Lung microvascular endothelial cell (primary cell): Measurements from ENCODE around the gene ALPK1. TPM values are rescaled to one million over a fixed set of nuclear protein-coding genes. Genes with fewer than 3 reads are reported as not detected.

Source experiments
- DNase-seq, 2 donors: peaks; one replicate each; pipeline versions ENCODE4 v3.0.0 to v3.0.0-alpha.2; 2010; ENCODE audit warnings: low read depth in 2 of 2
- total RNA-seq: library from RNA; depleted of rRNA; stranded (reverse); fragments of >200 nt; gene quantifications from 2 replicates; pipeline ENCODE4 v1.2.1, GENCODE V29; 2014

The ALPK1 gene
- total RNA-seq, 1 donor from 2014 or later, result 1.2 TPM

DNA sequence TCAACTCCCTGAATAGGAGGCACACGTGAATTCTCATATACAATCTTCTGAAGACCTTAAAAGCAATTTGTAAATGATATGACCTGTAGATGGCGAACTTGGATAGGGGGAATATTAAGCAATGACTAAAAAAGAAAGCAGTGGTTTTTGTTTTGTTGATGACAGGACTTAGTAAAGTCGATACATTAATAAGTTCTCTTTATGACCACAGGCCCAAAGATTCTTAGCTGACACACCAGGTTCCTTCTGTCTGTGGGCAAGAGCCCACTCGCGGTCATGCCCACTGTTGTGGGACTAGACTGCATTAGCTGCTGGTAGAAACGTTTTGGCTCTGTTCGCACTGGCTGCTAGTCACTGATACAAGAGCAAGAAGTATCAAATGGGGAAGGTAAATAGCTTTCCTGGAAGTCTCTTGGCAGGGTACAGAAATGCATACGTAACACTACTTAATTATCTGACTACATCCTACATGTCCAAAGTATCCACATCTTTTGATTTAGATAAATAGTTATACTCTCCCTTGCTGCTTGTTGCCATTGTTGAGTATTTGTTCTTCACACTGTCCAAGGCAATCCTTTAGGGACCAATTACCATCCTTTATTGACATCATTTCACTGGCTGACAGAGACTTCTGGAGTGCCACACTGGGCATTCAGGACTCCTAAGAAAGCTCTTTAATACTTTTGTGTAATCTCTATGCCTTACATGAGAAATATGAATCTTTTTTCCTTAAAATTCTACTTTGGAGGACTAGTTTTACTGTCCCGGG, 31.0 kb downstream of the ALPK1 start:
- peak; percentile 69 to 73 for DNase-seq

DNA sequence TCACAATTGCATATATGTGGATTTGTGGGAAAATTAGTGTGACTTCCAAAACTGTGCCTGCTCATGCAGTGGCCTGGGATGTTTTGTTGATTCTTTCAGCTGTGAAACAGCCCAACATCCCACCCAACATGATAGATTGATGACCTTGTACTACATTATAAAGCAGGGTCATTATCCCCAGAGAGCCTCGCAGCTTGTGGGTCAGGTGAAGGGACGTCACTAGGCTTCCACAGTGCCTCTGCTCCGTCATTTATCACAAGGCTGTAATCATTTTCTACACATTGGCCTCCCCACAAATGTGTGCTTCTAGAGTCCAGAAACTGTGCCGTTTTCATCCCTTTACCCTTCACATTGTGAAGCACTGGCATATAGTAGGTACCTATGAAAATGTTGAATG, 31.6 kb downstream of the ALPK1 start:
- DNase-seq, result no peak

DNA sequence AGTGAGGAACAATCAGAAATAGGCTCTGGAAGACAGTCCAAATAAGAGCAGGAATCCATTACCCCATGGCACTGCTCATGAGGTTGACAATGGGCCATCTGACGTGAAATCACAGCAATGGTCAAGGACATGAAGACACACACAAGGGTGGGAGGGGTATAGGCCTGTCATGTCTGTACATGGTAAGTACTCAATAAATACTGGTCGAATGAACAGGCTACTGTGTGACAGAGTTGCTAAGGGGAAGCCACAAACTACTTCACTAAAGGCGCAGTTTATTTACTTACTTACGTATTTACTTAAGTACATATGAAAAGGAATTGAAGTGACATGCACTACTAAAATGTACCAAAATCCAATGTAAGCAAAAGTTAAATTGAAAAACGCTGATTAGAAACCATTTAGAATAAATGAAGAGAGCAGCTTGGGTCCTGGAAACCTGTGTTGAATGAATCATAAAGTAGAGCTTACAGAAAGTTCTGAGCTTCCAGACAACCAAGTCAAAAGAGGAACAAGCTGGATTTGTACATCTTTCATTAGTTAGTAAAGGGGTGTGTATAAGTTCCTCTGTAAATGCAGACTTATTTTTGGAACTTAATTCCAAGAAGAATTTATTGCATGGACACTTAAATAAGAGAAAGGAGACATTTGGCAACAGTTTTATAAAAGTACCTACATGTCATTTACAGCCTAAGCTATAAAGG, 32.7 kb downstream of the ALPK1 start:
- no peak for DNase-seq

DNA sequence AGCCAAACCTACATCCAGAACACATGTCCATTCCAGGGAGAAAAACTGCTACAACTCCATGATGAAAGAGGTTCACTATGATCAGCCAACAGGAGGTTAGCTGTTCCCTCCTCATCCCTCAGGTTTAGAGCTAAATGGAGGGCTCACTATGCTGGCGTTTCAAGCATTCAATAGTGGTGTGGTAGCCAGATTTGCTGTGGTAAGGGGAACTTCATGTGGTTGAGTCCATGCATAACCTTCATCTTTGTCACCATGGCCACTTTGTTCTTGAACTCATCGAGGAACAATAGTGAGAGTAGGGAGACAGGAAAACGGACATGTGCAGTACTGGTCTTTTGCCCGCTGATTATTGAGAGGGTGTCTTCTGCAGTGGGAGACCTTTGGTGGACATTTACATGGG, 33.8 kb downstream of the ALPK1 start:
- no peak for DNase-seq

DNA sequence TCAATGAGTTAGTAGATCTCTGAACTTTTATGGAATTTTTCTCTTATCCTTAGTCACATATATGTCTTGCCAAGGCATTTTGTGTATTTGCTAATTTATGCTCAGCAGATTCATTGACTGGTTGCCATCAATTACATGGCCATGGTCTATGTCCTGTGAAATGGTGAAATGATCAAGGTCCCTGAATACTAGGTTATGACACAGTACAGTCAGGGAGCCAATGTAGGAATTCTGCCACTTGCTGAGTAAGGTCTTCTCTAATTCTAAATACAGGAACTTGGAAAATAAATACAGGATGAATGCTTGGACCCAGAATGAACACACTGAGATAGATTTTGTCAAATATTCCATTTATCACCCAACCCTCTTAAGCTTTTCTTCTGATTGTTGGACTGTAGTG, 35.2 kb downstream of the ALPK1 start:
- DNase-seq, result no peak

DNA sequence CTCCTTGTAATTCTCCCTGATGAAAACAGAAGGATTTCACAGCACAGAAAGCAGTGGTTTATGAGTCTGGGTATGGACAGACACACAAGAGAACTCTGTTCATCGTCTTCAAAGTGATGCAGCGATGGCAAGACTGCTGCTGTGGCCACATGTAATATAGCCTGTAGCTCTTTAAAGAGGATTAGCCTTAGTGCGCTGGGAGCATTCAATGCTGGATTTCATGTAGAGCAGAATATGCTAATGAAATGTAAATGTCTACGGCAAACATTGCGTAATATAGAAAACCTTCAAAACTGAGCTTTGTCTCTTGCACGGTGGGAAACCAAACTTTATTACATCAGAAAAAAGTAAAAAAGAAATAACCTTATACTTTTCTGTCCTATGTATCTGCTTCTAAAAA, 42.9 kb downstream of the ALPK1 start:
- no peak for DNase-seq

DNA sequence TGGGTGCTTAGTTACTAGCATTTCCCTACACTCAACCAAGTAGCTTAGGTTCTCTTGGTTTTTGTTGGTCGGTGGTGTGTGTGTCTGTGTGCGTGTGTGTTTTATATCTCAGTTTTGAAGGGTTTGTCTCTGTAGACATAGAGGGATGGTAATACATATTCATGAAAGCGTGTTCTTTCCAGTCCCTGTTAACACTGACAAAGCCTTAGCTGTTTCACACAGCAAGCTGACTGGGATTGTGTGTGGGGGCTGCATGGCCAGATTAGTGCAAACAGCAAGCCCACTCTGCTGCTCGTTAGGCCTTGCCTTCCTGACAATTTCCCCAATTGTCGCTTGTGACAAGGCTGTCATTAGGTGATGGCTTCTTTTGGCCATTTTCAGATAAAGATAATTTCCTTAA, 43.9 kb downstream of the ALPK1 start:
- no peak for DNase-seq

DNA sequence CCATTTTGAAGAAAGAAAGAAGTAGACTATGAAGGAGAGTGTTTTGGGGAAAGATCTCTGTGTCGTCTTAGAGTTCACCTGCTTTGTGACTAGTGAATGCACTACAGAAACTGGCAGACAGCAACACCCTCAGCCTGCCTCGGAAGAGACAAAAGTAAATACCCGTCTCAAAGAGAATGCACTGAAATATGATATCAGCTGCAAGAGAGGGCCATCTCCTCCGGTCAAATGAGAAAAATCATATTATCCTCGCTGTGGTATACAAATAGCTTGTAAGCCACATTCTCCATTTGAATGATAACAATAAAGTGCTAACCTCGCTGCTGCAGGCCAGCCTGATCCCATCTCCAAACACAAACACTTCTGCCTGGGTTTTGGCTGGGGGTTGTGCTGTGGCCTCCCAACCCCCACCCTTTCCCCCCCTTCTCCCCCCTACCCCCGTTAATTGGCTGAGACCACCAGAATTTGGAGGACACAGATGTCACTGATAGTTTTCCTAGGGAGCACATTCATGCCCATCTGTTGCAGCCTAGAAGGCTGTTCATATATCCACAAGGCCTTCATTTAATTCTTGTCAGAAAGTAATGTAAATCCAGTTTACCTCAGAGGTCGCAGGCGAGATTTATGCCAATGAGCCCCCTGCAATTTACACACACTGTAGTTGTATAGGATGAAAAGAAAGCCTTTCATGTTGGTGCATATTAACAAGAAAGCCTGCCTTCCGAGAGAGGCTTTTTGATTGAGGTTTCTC, 46.3 kb downstream of the ALPK1 start:
- DNase-seq, result no peak

DNA sequence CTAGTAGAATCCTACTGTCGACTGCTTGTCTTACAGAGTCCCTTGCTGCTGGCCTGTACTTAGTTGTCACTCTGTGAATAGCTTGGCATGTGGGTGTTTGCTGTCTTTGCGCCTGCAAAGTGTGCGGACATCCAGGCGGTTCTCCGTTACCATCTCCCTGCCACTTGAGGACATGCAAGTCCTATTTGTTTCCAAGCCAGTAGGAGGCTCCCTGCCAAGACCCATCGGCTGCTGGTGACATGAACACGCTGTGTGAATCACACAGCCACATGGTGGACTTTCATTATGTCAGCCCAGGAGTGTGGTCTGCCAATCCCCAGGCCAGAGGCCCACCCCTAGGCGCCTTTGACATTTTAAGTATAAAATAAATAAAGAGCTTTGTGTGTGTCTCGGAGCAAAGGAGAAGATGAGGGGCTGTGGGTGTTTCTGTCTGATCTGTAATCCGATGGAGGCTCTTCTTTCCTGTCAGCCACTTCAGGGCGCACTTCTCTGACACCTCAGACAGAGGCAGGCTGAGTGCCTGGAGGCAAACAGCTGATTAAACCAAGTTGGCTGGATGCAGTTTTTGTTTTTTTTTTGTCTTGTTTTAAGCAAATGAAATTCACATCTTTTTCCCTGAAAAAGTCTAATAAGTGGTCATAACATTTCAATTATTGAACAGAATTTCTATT, 51.5 kb downstream of the ALPK1 start:
- DNase-seq, result peak; percentile 35 to 40

DNA sequence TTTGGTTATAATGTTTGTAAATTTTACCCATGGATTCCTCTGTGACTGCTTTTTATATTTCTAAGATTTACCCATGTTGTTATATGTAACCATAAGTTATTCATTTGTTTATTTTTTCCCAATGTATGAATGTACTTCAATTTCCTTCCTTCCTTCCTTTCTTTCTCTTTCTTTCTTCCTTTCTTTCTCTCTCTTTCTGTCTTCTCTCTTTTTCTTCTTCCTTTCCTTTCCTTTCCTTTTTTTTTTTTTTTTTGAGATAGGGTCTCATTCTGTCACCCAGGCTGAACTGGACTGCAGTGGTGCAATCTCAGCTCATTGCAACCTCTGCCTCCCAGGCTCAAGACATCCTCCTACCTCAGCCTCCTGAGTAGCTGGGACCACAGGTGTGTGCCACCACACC, 55.6 kb downstream of the ALPK1 start:
- DNase-seq, result no peak

DNA sequence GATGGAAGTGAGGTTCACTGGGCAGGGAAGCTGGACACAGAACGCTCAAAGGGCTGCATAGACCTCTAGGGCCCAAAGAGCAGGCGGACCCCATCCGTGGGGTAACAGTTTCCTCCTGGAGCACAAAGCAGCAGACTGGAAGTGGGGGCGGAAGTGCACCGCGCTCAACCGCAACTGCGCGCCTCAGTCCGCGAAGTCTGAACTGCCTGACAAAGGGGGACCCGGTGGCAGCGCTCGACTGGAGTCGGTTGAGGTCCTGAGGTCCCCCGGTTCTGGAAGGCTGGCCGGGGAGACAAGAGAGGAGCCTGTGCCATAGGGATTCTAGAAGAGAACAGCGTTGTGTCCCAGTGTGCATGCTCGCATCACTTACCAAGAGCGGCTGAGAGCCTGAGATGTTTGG, 58.5 kb downstream of the ALPK1 start:
- no peak for DNase-seq

DNA sequence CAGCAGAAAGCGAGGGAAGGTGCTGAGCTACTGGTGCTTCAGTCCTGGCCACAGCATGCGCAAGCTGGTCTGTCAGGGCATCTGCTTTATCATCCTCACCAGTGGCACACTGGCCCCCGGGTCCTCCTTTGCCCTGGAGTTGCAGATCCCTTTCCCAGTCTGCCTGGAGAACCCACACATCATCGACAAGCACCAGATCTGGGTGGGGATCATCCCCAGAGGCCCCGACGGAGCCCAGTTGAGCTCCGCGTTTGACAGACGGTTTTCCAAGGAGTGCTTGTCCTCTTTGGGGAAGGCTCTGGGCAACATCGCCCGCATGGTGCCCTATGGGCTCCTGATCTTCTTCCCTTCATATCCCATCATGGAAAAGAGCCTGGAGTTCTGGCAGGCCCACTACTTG, 60.3 kb downstream of the ALPK1 start:
- no peak for DNase-seq

DNA sequence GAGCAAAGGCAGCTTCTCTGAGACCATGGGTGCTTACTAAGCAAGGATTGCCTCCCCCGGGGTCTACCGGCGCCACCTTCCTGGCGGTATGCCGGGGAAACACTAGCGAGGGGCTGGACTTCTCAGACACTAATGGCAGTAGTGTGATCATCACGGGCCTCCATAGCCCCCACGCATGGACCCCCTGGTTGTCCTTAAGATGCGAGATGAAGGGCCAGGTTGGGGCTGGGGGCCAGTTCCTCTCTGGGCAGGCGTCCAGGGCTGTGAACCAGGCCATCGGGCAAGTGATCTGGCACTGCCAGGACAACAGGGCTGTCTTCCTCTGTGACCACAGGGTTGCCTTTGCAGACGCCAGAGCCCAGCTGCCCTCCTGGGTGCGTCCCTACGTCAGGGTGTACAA, 60.7 kb downstream of the ALPK1 start:
- no peak for DNase-seq

DNA sequence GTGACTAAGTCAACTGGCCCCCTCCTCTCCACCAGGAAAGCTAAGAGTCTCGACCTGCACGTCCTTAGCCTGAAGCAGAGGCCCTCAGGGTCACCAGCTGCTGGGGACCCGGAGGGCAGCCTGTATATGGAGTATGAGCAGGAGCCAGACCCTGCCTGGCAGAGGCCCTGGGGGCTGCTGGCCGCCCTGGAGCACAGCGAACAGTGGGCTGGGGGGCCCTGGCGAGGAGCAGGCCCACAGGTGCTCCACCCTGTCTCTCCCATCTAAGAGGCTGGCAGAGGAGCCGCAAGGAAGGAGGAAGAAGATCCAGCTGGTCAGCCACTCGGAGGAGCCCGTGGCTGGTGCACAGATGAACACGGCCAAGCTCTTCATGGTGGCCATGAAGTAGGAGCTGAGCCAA, 61.2 kb downstream of the ALPK1 start:
- no peak for DNase-seq

DNA sequence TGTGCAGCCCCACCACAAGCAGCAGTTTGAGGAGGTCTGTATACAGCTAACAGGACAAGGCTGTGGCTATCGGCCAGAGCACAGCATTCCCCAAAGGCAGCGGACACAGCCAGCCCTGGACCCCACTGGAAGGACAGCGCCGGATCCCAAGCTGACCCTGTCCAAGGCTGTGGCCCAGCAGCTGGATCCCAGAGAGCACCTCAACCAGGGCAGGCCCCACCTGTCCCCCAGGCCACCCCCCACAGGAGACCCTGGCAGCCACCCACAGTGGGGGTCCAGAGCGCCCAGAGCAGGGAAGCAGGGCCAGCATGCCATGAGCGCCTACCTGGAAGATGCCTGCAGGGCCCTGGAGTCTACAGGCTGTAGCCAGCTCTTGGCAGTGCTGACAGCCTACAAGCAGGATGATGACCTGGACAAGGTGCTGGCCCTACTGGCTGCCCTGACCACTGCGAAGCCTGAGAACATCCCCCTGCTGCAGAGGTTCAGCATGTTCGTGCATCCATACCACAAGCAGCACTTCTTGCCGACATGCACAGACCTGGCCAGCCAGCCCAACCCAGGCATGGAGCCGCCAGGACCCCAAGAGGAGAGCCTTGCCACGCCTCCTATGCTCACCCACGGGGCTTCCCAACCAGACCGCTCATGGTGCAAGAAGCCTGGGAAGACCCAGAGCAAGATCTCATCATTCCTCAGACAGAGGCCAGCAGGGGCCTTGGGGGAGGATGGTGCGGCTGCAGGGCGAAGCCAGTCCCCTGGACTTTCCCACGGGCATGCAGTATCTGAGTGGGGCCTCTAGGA, 62.0 kb downstream of the ALPK1 start:
- no peak for DNase-seq

DNA sequence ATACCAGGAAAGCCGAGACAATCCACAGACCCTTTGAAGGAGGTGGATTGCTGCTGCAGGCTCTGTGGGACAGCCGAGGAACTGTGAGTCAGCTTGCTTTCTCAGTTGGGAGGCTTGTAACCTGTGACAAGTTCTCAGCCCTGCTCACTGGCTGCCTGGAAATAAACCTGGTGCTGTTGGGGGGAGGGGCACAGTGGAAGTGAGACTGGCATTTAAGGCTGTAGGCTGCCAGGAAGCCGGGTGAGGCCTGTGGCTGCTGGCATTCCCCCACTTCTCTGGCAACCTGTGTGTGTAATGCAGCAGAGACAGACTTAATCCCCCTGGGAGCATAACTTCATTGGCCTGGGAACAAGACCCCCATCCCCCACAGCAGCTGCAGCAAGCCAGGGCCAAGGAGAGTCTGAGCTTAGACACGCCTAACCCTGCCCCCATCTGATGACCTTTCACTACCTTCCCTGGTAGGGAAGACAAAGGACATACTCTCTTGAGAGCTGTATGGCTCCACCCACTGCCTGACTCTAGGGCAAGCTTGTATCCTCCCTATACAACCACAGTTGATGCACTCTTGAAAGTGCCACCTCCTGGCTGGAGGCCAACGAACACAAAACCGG, 64.1 kb downstream of the ALPK1 start:
- no peak for DNase-seq

DNA sequence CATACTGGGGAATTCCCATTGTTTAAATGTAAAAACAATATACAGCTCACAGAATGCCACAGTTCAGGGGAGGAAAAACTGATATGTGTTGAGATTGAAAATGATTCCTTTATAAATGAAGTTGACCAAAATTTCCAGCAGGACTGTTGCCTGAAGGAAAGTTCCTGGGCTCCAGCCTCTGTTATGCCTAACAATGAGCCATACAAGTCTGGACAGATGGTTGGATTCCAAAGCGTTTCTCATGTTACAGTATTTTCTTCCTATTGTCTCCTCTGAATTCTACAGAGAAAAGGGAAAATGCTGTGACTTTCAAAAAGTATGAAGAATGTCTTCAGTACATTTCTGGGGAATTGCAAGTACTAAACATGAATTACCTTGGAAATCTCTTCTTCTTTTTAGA, 73.3 kb downstream of the ALPK1 start:
- no peak for DNase-seq

DNA sequence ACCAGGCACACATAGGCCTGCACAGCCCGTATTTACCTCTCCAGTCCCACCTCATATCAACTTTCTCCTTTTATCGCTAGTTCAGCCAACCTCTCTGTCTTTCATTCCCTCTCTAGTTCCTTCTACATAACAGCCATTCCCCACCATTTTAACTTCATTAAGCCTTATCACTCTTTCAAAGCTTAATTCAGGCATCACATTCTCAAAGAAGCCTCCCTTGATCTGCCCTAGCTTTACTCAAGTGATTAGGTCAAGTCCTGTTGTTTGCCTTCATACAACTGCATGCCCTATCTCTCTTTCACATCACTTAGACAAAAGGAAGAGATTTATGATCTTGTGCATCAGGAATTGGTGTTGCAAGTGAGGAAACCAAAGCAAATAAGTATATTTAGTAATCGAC, 74.2 kb downstream of the ALPK1 start:
- DNase-seq, result no peak

DNA sequence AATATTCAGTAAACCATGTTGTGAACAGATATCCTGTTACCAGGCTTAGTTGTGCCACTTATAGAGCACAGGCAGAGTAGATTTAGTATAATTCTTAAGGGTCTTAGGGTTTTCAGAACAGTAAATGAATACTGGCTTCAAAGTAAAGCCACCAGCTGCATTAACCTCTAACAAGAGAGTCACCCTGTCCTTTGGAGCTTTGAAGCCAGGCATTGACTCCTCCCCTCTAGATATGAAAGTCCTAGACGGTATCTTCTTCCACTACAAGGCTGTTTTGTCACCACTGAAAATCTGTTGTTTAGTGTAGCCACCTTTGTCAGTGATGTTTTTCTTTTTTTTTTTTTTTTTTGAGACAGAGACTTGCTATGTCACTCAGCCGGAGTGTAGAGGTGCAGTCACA, 77.7 kb downstream of the ALPK1 start:
- DNase-seq, result no peak

DNA sequence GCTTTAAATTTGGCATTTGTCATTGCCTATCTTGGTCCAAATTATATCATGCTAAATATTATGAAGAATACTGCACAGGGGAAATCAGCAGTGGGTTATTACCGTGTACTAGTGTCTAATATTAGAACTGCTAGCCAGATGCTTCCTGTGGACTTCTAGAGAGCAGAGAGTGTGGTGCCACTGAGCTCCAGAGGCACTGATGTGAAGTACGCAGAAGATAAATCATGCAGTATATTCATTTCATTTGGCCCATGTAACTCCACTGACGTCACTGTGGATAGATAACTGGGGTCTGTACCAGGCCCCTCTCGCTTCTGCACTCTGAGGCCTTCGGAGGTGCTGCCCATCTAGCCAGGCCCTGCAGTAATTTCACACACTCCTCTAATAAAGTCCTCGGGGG, 80.0 kb downstream of the ALPK1 start:
- peak in 1 of 2 donors; percentile 14 for DNase-seq
